NT2/D1 (cell line): ENCODE data around the gene HILPDA.

Experiments
- YY1 ChIP-seq: IDR thresholded peaks from 2 replicates; pipeline ENCODE4 v1.6.1; 2011; ENCODE audit not compliant: insufficient read length, insufficient read depth
- ZNF274 ChIP-seq: IDR thresholded peaks from 2 replicates; pipeline ENCODE4 v1.6.1; 2011; ENCODE audit warnings: mild to moderate bottlenecking, low read depth, low read length

GRCh38 chr7:128447941-128448564 is 7.6 kb upstream of the HILPDA start:
- no peak for TF ChIP-seq ZNF274
- TF ChIP-seq YY1: no peak
